Mesendoderm (in vitro differentiated cells): ENCODE results near the gene PRSS50.
"Not testable (repeated sequence)": the region's sequence is repeated elsewhere in the genome, so short reads cannot be mapped to it uniquely, and the experiment has no call there.

Source experiments
- DNase-seq: peaks from one replicate; pipeline ENCODE4 v3.0.0; 2013
- H2AK5ac ChIP-seq: 2 replicates; pipeline ENCODE4 v1.6.1; 2013; ENCODE audit warnings: low read length, inconsistent platforms
- H2BK120ac ChIP-seq: 2 replicates; pipeline ENCODE4 v1.6.1; 2013; ENCODE audit warnings: low read depth, mild to moderate bottlenecking, low read length, moderate library complexity, mixed read lengths
- H2BK15ac ChIP-seq: replicated peaks from 2 replicates; pipeline ENCODE4 v1.6.1; 2013; ENCODE audit warnings: low read depth, mild to moderate bottlenecking, moderate library complexity
- H2BK5ac ChIP-seq: 2 replicates; pipeline ENCODE4 v1.6.1; 2013; ENCODE audit warnings: low read length, inconsistent platforms
- H3K18ac ChIP-seq: 2 replicates; pipeline ENCODE4 v1.6.1; 2013; ENCODE audit warnings: mild to moderate bottlenecking, low read length, mixed read lengths
- H3K23ac ChIP-seq: one replicate; pipeline ENCODE4 v1.6.1; 2013; ENCODE audit warnings: low read length
- H3K27ac ChIP-seq: 2 replicates; pipeline ENCODE4 v1.5.1; 2013; ENCODE audit warnings: low read depth, mild to moderate bottlenecking, inconsistent platforms, low read length, moderate library complexity
- H3K27me3 ChIP-seq: 2 replicates; pipeline ENCODE4 v1.6.1; 2013; ENCODE audit warnings: low read length, control low read depth, mild to moderate bottlenecking, inconsistent platforms; ENCODE audit not compliant: insufficient read depth, poor library complexity
- H3K36me3 ChIP-seq: 2 replicates; pipeline ENCODE4 v1.6.1; 2013; ENCODE audit warnings: low read length, inconsistent platforms; ENCODE audit not compliant: control insufficient read depth, insufficient read depth
- H3K4ac ChIP-seq: one replicate; pipeline ENCODE4 v1.6.1; 2013; ENCODE audit warnings: low read depth, mild to moderate bottlenecking, low read length, moderate library complexity
- H3K4me1 ChIP-seq: 2 replicates; pipeline ENCODE4 v1.6.1; 2013; ENCODE audit warnings: low read depth, low read length, inconsistent platforms; ENCODE audit not compliant: control insufficient read depth
- H3K4me2 ChIP-seq: 2 replicates; pipeline ENCODE4 v1.6.1; 2013; ENCODE audit warnings: low read length
- H3K4me3 ChIP-seq: 2 replicates; pipeline ENCODE4 v1.5.1; 2013; ENCODE audit warnings: mild to moderate bottlenecking, low read length
- H3K56ac ChIP-seq: one replicate; pipeline ENCODE4 v1.6.1; 2013; ENCODE audit warnings: low read length
- H3K79me1 ChIP-seq: 2 replicates; pipeline ENCODE4 v1.6.1; 2013; ENCODE audit warnings: low read length, inconsistent platforms
- H3K79me2 ChIP-seq: 2 replicates; pipeline ENCODE4 v1.6.1; 2013; ENCODE audit warnings: mild to moderate bottlenecking, low read length; ENCODE audit not compliant: control insufficient read depth, insufficient read depth
- H3K9ac ChIP-seq: 2 replicates; pipeline ENCODE4 v1.6.1; 2013; ENCODE audit warnings: low read length, inconsistent platforms
- H4K5ac ChIP-seq: one replicate; pipeline ENCODE4 v1.6.1; 2013; ENCODE audit warnings: low read length
- H4K8ac ChIP-seq: one replicate; pipeline ENCODE4 v1.6.1; 2013; ENCODE audit warnings: low read depth, mild to moderate bottlenecking, control low read depth, low read length, moderate library complexity
- WGBS: extraction: QIAGEN DNeasy Blood & Tissue Kit; methylation state at CpG from one replicate; pipeline ENCODE4 v1.1.7; 2013; ENCODE audit warnings: low lambda C conversion rate, missing lambda C conversion rate; ENCODE audit not compliant: insufficient coverage; ENCODE audit errors: extremely low coverage; 5-methylcytosine and 5-hydroxymethylcytosine counted together

Gene PRSS50

DNA sequence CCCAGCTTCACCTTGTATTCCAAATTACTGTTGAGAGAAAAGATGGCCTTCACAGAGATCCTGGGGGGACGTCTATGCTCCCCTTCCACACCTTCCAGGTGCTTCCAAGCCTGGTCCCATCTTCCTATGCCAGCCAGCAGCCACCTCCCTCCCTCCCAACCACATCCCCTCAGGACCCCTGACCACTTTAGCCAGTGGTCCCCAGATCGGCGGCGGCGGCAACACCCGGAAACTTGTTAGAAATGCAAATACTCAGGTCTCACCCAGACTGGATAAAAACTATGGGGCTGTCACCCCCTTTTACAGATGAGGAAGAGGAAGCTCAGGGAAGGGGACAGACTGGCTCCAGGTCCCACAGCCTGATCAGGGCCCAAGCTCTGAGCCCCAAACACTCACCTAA, 38.0 kb upstream of the PRSS50 start:
- Histone ChIP-seq H4K8ac (no peak overlapping the region), H2BK5ac (no peak overlapping the region), H3K4me2 (no peak overlapping the region), H3K4me3 (no peak overlapping the region), H3K36me3 (no peaks in the 10 kb centered on the region), H2BK15ac (no peak overlapping the region), H3K79me1 (no peaks in the 10 kb centered on the region), H2AK5ac (no peak overlapping the region), H3K9ac (no peak overlapping the region), H4K5ac (no peak overlapping the region), H2BK120ac (no peak overlapping the region), H3K27ac (no peak overlapping the region), H3K4ac (no peak overlapping the region), H3K4me1 (no peaks in the 10 kb centered on the region), H3K18ac (no peak overlapping the region), H3K27me3 (no peaks in the 10 kb centered on the region), H3K23ac (no peak overlapping the region), H3K79me2 (no peaks in the 10 kb centered on the region), H3K56ac (no peak overlapping the region)
- DNase-seq, result no peak
- WGBS, result no CpG with 5 or more reads among the region's 6 CpGs

DNA sequence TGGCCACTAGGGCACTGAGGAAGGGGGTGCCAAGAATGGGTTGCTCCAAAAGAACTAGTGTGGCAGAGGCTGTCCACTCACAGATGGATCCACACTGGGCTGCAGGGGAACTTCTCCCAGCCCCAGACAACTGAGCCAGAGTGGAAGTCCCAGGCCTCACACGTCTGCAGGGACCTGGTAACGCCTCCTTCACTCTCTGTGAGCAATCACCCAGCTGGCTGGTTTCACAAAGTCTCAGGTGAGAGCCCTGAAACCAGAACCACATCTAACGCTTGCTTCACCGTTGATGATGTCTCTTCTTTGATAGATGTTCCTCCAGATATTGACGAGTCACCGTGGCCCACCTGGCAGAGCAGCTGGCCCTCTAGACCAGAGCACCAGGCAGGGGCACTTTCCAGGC, 35.5 kb upstream of the PRSS50 start:
- H4K8ac ChIP-seq, H3K27ac ChIP-seq, H3K36me3 ChIP-seq, H3K4me2 ChIP-seq, H2BK5ac ChIP-seq, H3K18ac ChIP-seq, H3K4me1 ChIP-seq, DNase-seq, H3K4me3 ChIP-seq, H3K56ac ChIP-seq, H3K4ac ChIP-seq, H3K79me1 ChIP-seq, H2BK15ac ChIP-seq, H3K9ac ChIP-seq, H2BK120ac ChIP-seq, H2AK5ac ChIP-seq, H4K5ac ChIP-seq, H3K27me3 ChIP-seq, H3K23ac ChIP-seq, H3K79me2 ChIP-seq: not testable (repeated sequence)
- whole genome bisulfite sequencing, result no CpG with 5 or more reads among the region's 6 CpGs

DNA sequence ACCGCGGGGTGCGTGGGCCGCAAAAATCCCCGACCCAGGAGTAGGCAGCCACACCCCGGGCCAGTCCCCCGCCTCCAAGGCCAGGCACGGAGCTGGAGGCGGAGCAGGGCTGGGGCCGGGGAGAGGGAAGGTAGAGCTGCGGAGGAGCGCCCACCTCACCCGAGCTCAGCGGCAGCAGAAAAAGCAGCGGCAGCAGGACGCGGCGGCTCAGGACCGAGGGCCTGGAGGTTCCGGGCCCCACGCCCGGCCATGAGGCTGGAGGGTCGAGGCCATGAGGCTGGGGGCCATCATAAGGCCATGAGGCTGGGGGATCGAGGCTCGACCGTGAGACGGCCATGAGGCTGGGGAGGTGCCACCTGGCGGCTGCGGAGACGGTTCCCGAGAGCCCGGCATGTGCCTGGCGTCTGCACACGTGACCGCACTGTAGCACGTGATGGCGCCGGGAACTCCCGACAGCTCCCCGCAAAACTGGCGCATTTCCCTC, 32.9 kb upstream of the PRSS50 start:
- no CpG with 5 or more reads among the region's 41 CpGs for WGBS
- Histone ChIP-seq H3K36me3 (no peaks in the 10 kb centered on the region), H3K4me3 (no peak overlapping the region), H4K5ac (no peak overlapping the region), H3K79me1 (no peaks in the 10 kb centered on the region), H3K79me2 (no peaks in the 10 kb centered on the region), H3K18ac (no peak overlapping the region), H3K9ac (no peak overlapping the region), H3K4me2 (no peak overlapping the region), H2BK15ac (no peak overlapping the region), H2BK5ac (no peak overlapping the region), H3K56ac (no peak overlapping the region), H3K4ac (no peak overlapping the region), H3K4me1 (no peaks in the 10 kb centered on the region), H3K23ac (no peak overlapping the region), H3K27me3 (no peaks in the 10 kb centered on the region), H3K27ac (no peak overlapping the region), H2AK5ac (no peak overlapping the region), H4K8ac (no peak overlapping the region), H2BK120ac (no peak overlapping the region)
- no peak for DNase-seq

GRCh38 chr3:46749129-46749528, 31.5 kb upstream of the PRSS50 start:
- WGBS, result no CpG with 5 or more reads among the region's 4 CpGs
- Histone ChIP-seq H3K9ac (no peak overlapping the region), H3K4me3 (no peak overlapping the region), H3K79me2 (no peaks in the 10 kb centered on the region), H4K5ac (no peak overlapping the region), H3K23ac (no peak overlapping the region), H2AK5ac (no peak overlapping the region), H3K4me2 (no peak overlapping the region), H2BK5ac (no peak overlapping the region), H2BK15ac (no peak overlapping the region), H4K8ac (no peak overlapping the region), H3K4me1 (no peaks in the 10 kb centered on the region), H3K36me3 (no peaks in the 10 kb centered on the region), H3K27me3 (no peaks in the 10 kb centered on the region), H3K56ac (no peak overlapping the region), H2BK120ac (no peak overlapping the region), H3K18ac (no peak overlapping the region), H3K4ac (no peak overlapping the region), H3K79me1 (no peaks in the 10 kb centered on the region), H3K27ac (no peak overlapping the region)
- DNase-seq, result no peak

DNA sequence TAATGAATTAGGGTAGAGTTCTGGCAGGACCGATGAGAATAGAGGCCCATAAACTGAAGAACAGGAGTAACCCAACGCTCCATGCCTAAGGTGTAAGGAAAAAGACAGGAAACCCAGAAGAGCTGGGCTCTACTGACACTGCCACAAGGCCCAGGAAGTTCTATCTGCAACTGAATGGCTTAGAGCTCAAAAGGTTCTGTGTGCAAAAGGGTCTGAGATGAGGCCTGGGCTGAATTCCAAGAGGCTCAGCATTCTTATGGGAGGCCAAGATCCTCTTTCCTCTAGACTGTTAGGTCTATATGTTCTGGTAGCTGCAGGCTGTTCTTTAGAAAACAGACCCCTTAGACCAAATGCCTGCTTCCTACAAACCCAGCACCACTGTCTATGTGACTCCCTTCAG, 30.5 kb upstream of the PRSS50 start:
- Histone ChIP-seq H3K4me1 (no peaks in the 10 kb centered on the region), H3K27me3 (no peaks in the 10 kb centered on the region), H3K36me3 (no peaks in the 10 kb centered on the region), H2BK120ac (no peak overlapping the region), H2AK5ac (no peak overlapping the region), H4K5ac (no peak overlapping the region), H3K9ac (no peak overlapping the region), H3K4me3 (no peak overlapping the region), H3K56ac (no peak overlapping the region), H3K18ac (no peak overlapping the region), H4K8ac (no peak overlapping the region), H3K79me2 (no peaks in the 10 kb centered on the region), H3K27ac (no peak overlapping the region), H3K4me2 (no peak overlapping the region), H2BK5ac (no peak overlapping the region), H2BK15ac (no peak overlapping the region), H3K79me1 (no peaks in the 10 kb centered on the region), H3K23ac (no peak overlapping the region), H3K4ac (no peak overlapping the region)
- no CpG with 5 or more reads among the region's 2 CpGs for WGBS
- no peak for DNase-seq

GRCh38 chr3:46746711-46747110, 29.0 kb upstream of the PRSS50 start:
- H3K4me2 ChIP-seq, result no peak overlapping the region
- H2BK120ac ChIP-seq, result no peak overlapping the region
- no peak overlapping the region for H3K4ac ChIP-seq
- no peaks in the 10 kb centered on the region for H3K79me2 ChIP-seq
- no peak overlapping the region for H2BK5ac ChIP-seq
- no peaks in the 10 kb centered on the region for H3K36me3 ChIP-seq
- H3K27me3 ChIP-seq, result no peaks in the 10 kb centered on the region
- no peak overlapping the region for H3K9ac ChIP-seq
- H3K27ac ChIP-seq, result no peak overlapping the region
- no peak overlapping the region for H3K18ac ChIP-seq
- no peak overlapping the region for H2BK15ac ChIP-seq
- no peak overlapping the region for H4K5ac ChIP-seq
- no peak overlapping the region for H4K8ac ChIP-seq
- H3K23ac ChIP-seq, result no peak overlapping the region
- DNase-seq, result no peak
- H3K4me1 ChIP-seq, result no peaks in the 10 kb centered on the region
- H3K56ac ChIP-seq, result no peak overlapping the region
- no peak overlapping the region for H3K4me3 ChIP-seq
- H3K79me1 ChIP-seq, result no peaks in the 10 kb centered on the region
- H2AK5ac ChIP-seq, result no peak overlapping the region
